Measurements from ENCODE around the gene TM4SF4. TPM values are rescaled to one million over a fixed set of nuclear protein-coding genes. Genes with fewer than 3 reads are reported as not detected.

TM4SF4 gene
- total RNA-seq, 5 donors from 2014 or later (not counting 1 experiment from before 2014, with no cell fraction given): 0.85 to 1.1 (median 0.86) TPM; not detected in 2

- ATAC-seq (replicated peaks in 1 of 4) (no peak), DNase-seq (no peak)
- Mint-ChIP-seq H3K27ac (no peak overlapping the region), H3K4me3 (no peak overlapping the region), H3K27me3 (peaks cover 18 to 22% of the 10 kb centered on the region in 2 donors), H3K9me3 (no peaks in the 10 kb centered on the region), H3K4me1 (no peaks in the 10 kb centered on the region), H3K36me3 (no peaks in the 10 kb centered on the region)
- Histone ChIP-seq H3K27ac (ENCODE audit: low read length) (no peak overlapping the region), H3K9me3 (no peaks in the 10 kb centered on the region), H3K36me3 (ENCODE audit: control insufficient read depth in 2 of 2, extremely low read depth in 1 of 2, insufficient read depth in 1 of 2, low read length in 1 of 2) (no peaks in the 10 kb centered on the region), H3K27me3 (replicated peaks in 1 of 2; ENCODE audit: control insufficient read depth in 2 of 2, extremely low read depth in 1 of 2, insufficient read depth in 2 of 2, low read length in 1 of 2) (peaks cover 0 to 2% of the 10 kb centered on the region in 2 experiments), H3K4me1 (ENCODE audit: control insufficient read depth in 1 of 2, extremely low read depth in 1 of 2, insufficient read depth in 2 of 2, low read length in 2 of 2) (no peaks in the 10 kb centered on the region), H3K4me3 (ENCODE audit: control insufficient read depth in 1 of 2, extremely low read depth in 1 of 2, low read length in 1 of 2) (no peak overlapping the region)
- no CpG with 5 or more reads among the region's 6 CpGs for WGBS (ENCODE audit: insufficient coverage)
- ChIA-PET POLR2A (no interaction called here), CTCF (no interaction called here)
These were observed 14.9 kb upstream of the TM4SF4 start for GRCh38 chr3:149459491-149460059.

- ChIA-PET CTCF (no interaction called here), POLR2A (no interaction called here)
- Histone ChIP-seq H3K4me3 (ENCODE audit: control insufficient read depth in 1 of 2, extremely low read depth in 1 of 2, low read length in 1 of 2) (no peak overlapping the region), H3K36me3 (ENCODE audit: control insufficient read depth in 2 of 2, extremely low read depth in 1 of 2, insufficient read depth in 1 of 2, low read length in 1 of 2) (no peaks in the 10 kb centered on the region), H3K9me3 (no peaks in the 10 kb centered on the region), H3K27ac (ENCODE audit: low read length) (no peak overlapping the region), H3K4me1 (ENCODE audit: control insufficient read depth in 1 of 2, extremely low read depth in 1 of 2, insufficient read depth in 2 of 2, low read length in 2 of 2) (no peaks in the 10 kb centered on the region), H3K27me3 (replicated peaks in 1 of 2; ENCODE audit: control insufficient read depth in 2 of 2, extremely low read depth in 1 of 2, insufficient read depth in 2 of 2, low read length in 1 of 2) (peaks cover 0 to 2% of the 10 kb centered on the region in 2 experiments)
- H3K4me1 Mint-ChIP-seq: no peaks in the 10 kb centered on the region
- H3K27me3 Mint-ChIP-seq: peaks cover 17 to 18% of the 10 kb centered on the region in 2 donors
- H3K27ac Mint-ChIP-seq: no peak overlapping the region
- H3K36me3 Mint-ChIP-seq: no peaks in the 10 kb centered on the region
- WGBS (ENCODE audit: insufficient coverage): no CpG with 5 or more reads among the region's 1 CpG
- H3K9me3 Mint-ChIP-seq: no peaks in the 10 kb centered on the region
- ATAC-seq (replicated peaks in 1 of 4): no peak
- no peak overlapping the region for H3K4me3 Mint-ChIP-seq
- DNase-seq: no peak
These were observed 14.4 kb upstream of the TM4SF4 start for GRCh38 chr3:149460117-149460516.

GRCh38 chr3:149462051-149462450, 12.4 kb upstream of the TM4SF4 start:
- 93% methylated on average over 3 of the region's 3 CpGs for WGBS (ENCODE audit: insufficient coverage)
- Histone ChIP-seq H3K27ac (ENCODE audit: low read length) (no peak overlapping the region), H3K9me3 (no peaks in the 10 kb centered on the region), H3K4me1 (ENCODE audit: control insufficient read depth in 1 of 2, extremely low read depth in 1 of 2, insufficient read depth in 2 of 2, low read length in 2 of 2) (no peaks in the 10 kb centered on the region), H3K27me3 (replicated peaks in 1 of 2; ENCODE audit: control insufficient read depth in 2 of 2, extremely low read depth in 1 of 2, insufficient read depth in 2 of 2, low read length in 1 of 2) (no peaks in the 10 kb centered on the region), H3K4me3 (ENCODE audit: control insufficient read depth in 1 of 2, extremely low read depth in 1 of 2, low read length in 1 of 2) (no peak overlapping the region), H3K36me3 (ENCODE audit: control insufficient read depth in 2 of 2, extremely low read depth in 1 of 2, insufficient read depth in 1 of 2, low read length in 1 of 2) (no peaks in the 10 kb centered on the region)
- Mint-ChIP-seq H3K4me3 (no peak overlapping the region), H3K27ac (no peak overlapping the region), H3K9me3 (no peaks in the 10 kb centered on the region), H3K4me1 (no peaks in the 10 kb centered on the region), H3K36me3 (no peaks in the 10 kb centered on the region), H3K27me3 (peaks cover 10 to 12% of the 10 kb centered on the region in 2 donors)
- ATAC-seq (replicated peaks in 1 of 4) (no peak), DNase-seq (no peak)
- ChIA-PET POLR2A (no interaction called here), CTCF (no interaction called here)

GRCh38 chr3:149462581-149463011, 11.9 kb upstream of the TM4SF4 start:
- no peaks in the 10 kb centered on the region for H3K9me3 ChIP-seq
- Mint-ChIP-seq H3K4me3 (no peak overlapping the region), H3K9me3 (no peaks in the 10 kb centered on the region), H3K4me1 (no peaks in the 10 kb centered on the region), H3K27me3 (peaks cover 10% of the 10 kb centered on the region in 2 donors), H3K27ac (no peak overlapping the region), H3K36me3 (no peaks in the 10 kb centered on the region)
- ChIA-PET POLR2A (no interaction called here), CTCF (no interaction called here)
- no peak overlapping the region for H3K4me3 ChIP-seq (ENCODE audit: control insufficient read depth in 1 of 2, extremely low read depth in 1 of 2, low read length in 1 of 2)
- H3K36me3 ChIP-seq (ENCODE audit: control insufficient read depth in 2 of 2, extremely low read depth in 1 of 2, insufficient read depth in 1 of 2, low read length in 1 of 2): no peaks in the 10 kb centered on the region
- DNase-seq: no peak
- H3K27ac ChIP-seq (ENCODE audit: low read length): no peak overlapping the region
- WGBS (ENCODE audit: insufficient coverage): no CpG with 5 or more reads among the region's 2 CpGs
- no peaks in the 10 kb centered on the region for H3K4me1 ChIP-seq (ENCODE audit: control insufficient read depth in 1 of 2, extremely low read depth in 1 of 2, insufficient read depth in 2 of 2, low read length in 2 of 2)
- H3K27me3 ChIP-seq (replicated peaks in 1 of 2; ENCODE audit: control insufficient read depth in 2 of 2, extremely low read depth in 1 of 2, insufficient read depth in 2 of 2, low read length in 1 of 2): no peaks in the 10 kb centered on the region
- no peak for ATAC-seq (replicated peaks in 1 of 4)

- Mint-ChIP-seq H3K4me3 (no peak overlapping the region), H3K27me3 (peaks cover 10% of the 10 kb centered on the region in 2 donors), H3K36me3 (no peaks in the 10 kb centered on the region), H3K27ac (no peak overlapping the region), H3K9me3 (no peaks in the 10 kb centered on the region), H3K4me1 (no peaks in the 10 kb centered on the region)
- no peak overlapping the region for H3K4me3 ChIP-seq (ENCODE audit: control insufficient read depth in 1 of 2, extremely low read depth in 1 of 2, low read length in 1 of 2)
- ChIA-PET POLR2A (no interaction called here), CTCF (no interaction called here)
- no peaks in the 10 kb centered on the region for H3K4me1 ChIP-seq (ENCODE audit: control insufficient read depth in 1 of 2, extremely low read depth in 1 of 2, insufficient read depth in 2 of 2, low read length in 2 of 2)
- no peak overlapping the region for H3K27ac ChIP-seq (ENCODE audit: low read length)
- H3K27me3 ChIP-seq (replicated peaks in 1 of 2; ENCODE audit: control insufficient read depth in 2 of 2, extremely low read depth in 1 of 2, insufficient read depth in 2 of 2, low read length in 1 of 2): no peaks in the 10 kb centered on the region
- no peak for ATAC-seq (replicated peaks in 1 of 4)
- no peaks in the 10 kb centered on the region for H3K9me3 ChIP-seq
- H3K36me3 ChIP-seq (ENCODE audit: control insufficient read depth in 2 of 2, extremely low read depth in 1 of 2, insufficient read depth in 1 of 2, low read length in 1 of 2): no peaks in the 10 kb centered on the region
- 96% methylated on average over 9 of the region's 18 CpGs for WGBS (ENCODE audit: insufficient coverage)
- no peak for DNase-seq
These were observed 10.6 kb upstream of the TM4SF4 start for GRCh38 chr3:149463921-149464320.

GRCh38 chr3:149464542-149465328, 9.8 kb upstream of the TM4SF4 start:
- no peaks in the 10 kb centered on the region for H3K4me1 ChIP-seq (ENCODE audit: control insufficient read depth in 1 of 2, extremely low read depth in 1 of 2, insufficient read depth in 2 of 2, low read length in 2 of 2)
- POLR2A ChIA-PET: no interaction called here
- Mint-ChIP-seq H3K27me3 (peaks cover 10% of the 10 kb centered on the region in 2 donors), H3K27ac (no peak overlapping the region), H3K36me3 (no peaks in the 10 kb centered on the region), H3K9me3 (no peaks in the 10 kb centered on the region), H3K4me1 (no peaks in the 10 kb centered on the region), H3K4me3 (no peak overlapping the region)
- H3K4me3 ChIP-seq (ENCODE audit: control insufficient read depth in 1 of 2, extremely low read depth in 1 of 2, low read length in 1 of 2): no peak overlapping the region
- ATAC-seq (replicated peaks in 1 of 4) (no peak), DNase-seq (no peak)
- H3K27me3 ChIP-seq (replicated peaks in 1 of 2; ENCODE audit: control insufficient read depth in 2 of 2, extremely low read depth in 1 of 2, insufficient read depth in 2 of 2, low read length in 1 of 2): no peaks in the 10 kb centered on the region
- no peaks in the 10 kb centered on the region for H3K36me3 ChIP-seq (ENCODE audit: control insufficient read depth in 2 of 2, extremely low read depth in 1 of 2, insufficient read depth in 1 of 2, low read length in 1 of 2)
- WGBS (ENCODE audit: insufficient coverage): 82% methylated on average over 19 of the region's 31 CpGs
- no peak overlapping the region for H3K27ac ChIP-seq (ENCODE audit: low read length)
- CTCF ChIA-PET: no interaction called here
- no peaks in the 10 kb centered on the region for H3K9me3 ChIP-seq

Data from T-cell (primary cell).